Heart left ventricle (tissue), 16 donors: ENCODE measurements around the gene OPCML. TPM values are rescaled to one million over a fixed set of nuclear protein-coding genes. Genes with fewer than 3 reads are reported as not detected.

Source experiments
- ATAC-seq, 4 donors: fragments of 200-7000 bp; cut with Tn5 transposase; one replicate each; pipeline ENCODE4 v1.9.1; 2020 to 2022; ENCODE audit warnings: moderate library complexity in 4 of 4, mild to moderate bottlenecking in 3 of 4, moderate number of reproducible peaks in 1 of 4
- DNase-seq, 5 donors: peaks; one replicate each; pipeline ENCODE4 v3.0.0-alpha.2; 2020
- H3K27ac ChIP-seq, 12 donors: fragments of 200-600 bp; sonication (generic) in 4 of 12; one replicate each; pipeline versions ENCODE4 v1.5.0 to v1.8.0; 2016 to 2022; ENCODE audit warnings: mild to moderate bottlenecking in 2 of 12
- H3K27me3 ChIP-seq, 9 donors: fragments of 200-600 bp; sonication (generic) in 2 of 9; one replicate each; pipeline versions ENCODE4 v1.5.1 to v1.8.0; 2016 to 2022; ENCODE audit warnings: mild to moderate bottlenecking in 3 of 9
- H3K36me3 ChIP-seq, 9 donors: fragments of 200-600 bp; sonication (generic) in 2 of 9; one replicate each; pipeline versions ENCODE4 v1.5.0 to v1.8.0; 2018 to 2022; ENCODE audit warnings: mild to moderate bottlenecking in 2 of 9
- H3K4me1 ChIP-seq, 12 donors: fragments of 200-600 bp; sonication (generic) in 4 of 12; one replicate each; pipeline versions ENCODE4 v1.5.0 to v1.8.0; 2016 to 2022; ENCODE audit warnings: mild to moderate bottlenecking in 3 of 12
- H3K4me3 ChIP-seq, 12 donors: fragments of 200-600 bp; sonication (generic) in 4 of 12; one replicate each; pipeline versions ENCODE4 v1.5.0 to v1.8.0; 2017 to 2022; ENCODE audit warnings: mild to moderate bottlenecking in 9 of 12, moderate library complexity in 4 of 12
- H3K9me3 ChIP-seq, 12 donors: fragments of 200-600 bp; sonication (generic) in 4 of 12; one replicate each; pipeline versions ENCODE4 v1.5.0 to v1.8.0; 2016 to 2022; ENCODE audit warnings: mild to moderate bottlenecking in 1 of 12
- CTCF ChIP-seq, 12 donors: fragments of 200-600 bp; sonication (generic) in 4 of 12; IDR thresholded peaks; one replicate each; pipeline versions ENCODE4 v1.5.0 to v1.8.0; 2018 to 2022; ENCODE audit warnings: antibody characterized with exemption in 12 of 12, mild to moderate bottlenecking in 5 of 12
- POLR2A ChIP-seq, 2 donors: fragments of 450-650 bp; IDR thresholded peaks; one replicate each; pipeline ENCODE4 v1.6.1; 2017; ENCODE audit warnings: antibody characterized with exemption in 2 of 2, mild to moderate bottlenecking in 2 of 2, moderate library complexity in 2 of 2
- WGBS, 4 donors: extraction: QIAGEN DNeasy Blood & Tissue Kit in 2 of 4; methylation state at CpG; one replicate each; pipeline versions ENCODE4 v1.1.5 to v1.1.7; 2013 to 2018; 5-methylcytosine and 5-hydroxymethylcytosine counted together
- intact Hi-C, 10 donors: fragments of 100-400 bp; cut with DNase I; formaldehyde crosslinking; loops; one replicate each; pipeline versions ENCODE4 v1.11.1 to v1.14.2; 2022
- polyA plus RNA-seq, 2 donors: library from polyadenylated mRNA; stranded (reverse); fragments of 200-250 nt; gene quantifications; one replicate each; pipeline ENCODE4 v1.2.3, GENCODE V29; 2013
- total RNA-seq, 9 donors: library from RNA; depleted of rRNA in 2 of 9; stranded (reverse); fragments of >200 nt in 2 of 9; fragmentation: NEBNext Ultra II Directional in 3 of 9; extraction: Animal tissue kit (Norgen Biotek cat#: 25700) in 3 of 9; gene quantifications; one replicate each; pipeline versions ENCODE4 v1.1.0 to v1.2.4, GENCODE V29; 2016 to 2023
- donor health status: ischemic (EF 13 %, LVEDD 7.1; RV severe dilation, severe dysfunction).
- donor health status: healthy with polysubstance abuse.
- donor health status: DM: no; HTN: yes; CAD: no.
- donor health status: DM: no; HTN: no; CAD: no.
- donor health status: ischemic (EF 25% LVEDD 6.9; RV normal size, moderate dysfunction).
- donor health status: ischemic (EF 25% LVEDD 5.7; RV mildly dilated, moderate dysfunction).
- donor health status: healthy.
- donor health status: DM: yes; HTN: yes; CAD: no.
- donor health status: ischemic (EF 35%, LVEDD 5.7; RV mildly dilated, moderate dysfunction).
- donor health status: nonischemic (EF 11% LVEDD 7.7; RV severe dilation, severe dysfunction).
- donor health status: DM: yes; HTN: yes; CAD: no.
- donor health status: PGD.
- donor health status: ischemic (EF 29% LVEDD 5.4; RV normal size, mild dysfunction).
- donor health status: nonischemic (EF 23%, LVEDD 6.1; RV moderate dilation, normal function).

The OPCML gene
- total and polyA plus RNA-seq, 11 donors, result 0.04 to 1.3 (median 0.23) TPM; not detected in 3

- H3K9me3 ChIP-seq, result no peaks in the 10 kb centered on the region
- H3K27ac ChIP-seq, result no peak overlapping the region
- TF ChIP-seq CTCF (IDR thresholded peaks at IDR 0.05) (no peak), POLR2A (IDR thresholded peaks at IDR 0.05) (no peak)
- 79 to 87% (median 83%) methylated on average over 5 of the region's 5 CpGs for WGBS, 4 donors
- no peak for ATAC-seq
- no peaks in the 10 kb centered on the region for H3K36me3 ChIP-seq
- no peaks in the 10 kb centered on the region for H3K27me3 ChIP-seq
- intact Hi-C loops, result no loop called here
- DNase-seq, result no peak
- no peak overlapping the region for H3K4me3 ChIP-seq
- no peaks in the 10 kb centered on the region for H3K4me1 ChIP-seq
Observed at GRCh38 chr11:132670921-132671675, 861.2 kb downstream of the OPCML start.

- DNase-seq, result no peak
- intact Hi-C loops, result no loop called here
- 82 to 93% (median 88%) methylated on average over 5 of the region's 5 CpGs for WGBS, 4 donors
Observed at GRCh38 chr11:132669949-132670348, 862.4 kb downstream of the OPCML start.

GRCh38 chr11:132665205-132665604 is 867.1 kb downstream of the OPCML start:
- Histone ChIP-seq H3K4me1 (no peaks in the 10 kb centered on the region), H3K27ac (no peak overlapping the region), H3K27me3 (no peaks in the 10 kb centered on the region), H3K36me3 (no peaks in the 10 kb centered on the region), H3K9me3 (no peaks in the 10 kb centered on the region), H3K4me3 (no peak overlapping the region)
- ATAC-seq (no peak), DNase-seq (no peak)
- intact Hi-C loops, result no loop called here
- TF ChIP-seq POLR2A (IDR thresholded peaks at IDR 0.05), result no peak
- no peak for TF ChIP-seq CTCF (IDR thresholded peaks at IDR 0.05)
- 90 to 91% (median 90%) methylated on average over 4 of the region's 4 CpGs for WGBS, 4 donors

More at GRCh38 chr11:132669949-132670348, 862.4 kb downstream of the OPCML start:
- no peaks in the 10 kb centered on the region for H3K9me3 ChIP-seq
- H3K27me3 ChIP-seq, result no peaks in the 10 kb centered on the region
- H3K27ac ChIP-seq, result no peak overlapping the region
- H3K4me3 ChIP-seq, result no peak overlapping the region
- TF ChIP-seq CTCF (IDR thresholded peaks at IDR 0.05) (no peak), POLR2A (IDR thresholded peaks at IDR 0.05) (no peak)
- no peak for ATAC-seq
- no peaks in the 10 kb centered on the region for H3K36me3 ChIP-seq
- no peaks in the 10 kb centered on the region for H3K4me1 ChIP-seq

GRCh38 chr11:132658696-132659095 is 873.6 kb downstream of the OPCML start:
- no peak for TF ChIP-seq POLR2A (IDR thresholded peaks at IDR 0.05)
- Histone ChIP-seq H3K9me3 (no peaks in the 10 kb centered on the region), H3K36me3 (no peaks in the 10 kb centered on the region), H3K4me3 (no peak overlapping the region), H3K27me3 (no peaks in the 10 kb centered on the region), H3K27ac (no peak overlapping the region), H3K4me1 (no peaks in the 10 kb centered on the region)
- DNase-seq (no peak), ATAC-seq (no peak)
- intact Hi-C loops, result no loop called here
- 90 to 93% (median 91%) methylated on average over 2 of the region's 2 CpGs for WGBS, 4 donors

- no peak for ATAC-seq
- intact Hi-C loops, result no loop called here
Observed at GRCh38 chr11:132658004-132658403, 874.3 kb downstream of the OPCML start.

More at GRCh38 chr11:132658004-132658403, 874.3 kb downstream of the OPCML start:
- no peaks in the 10 kb centered on the region for H3K9me3 ChIP-seq
- WGBS, 4 donors, result 73 to 91% (median 82%) methylated on average over 4 of the region's 4 CpGs
- no peaks in the 10 kb centered on the region for H3K36me3 ChIP-seq
- no peaks in the 10 kb centered on the region for H3K27me3 ChIP-seq
- no peaks in the 10 kb centered on the region for H3K4me1 ChIP-seq
- H3K27ac ChIP-seq, result no peak overlapping the region
- DNase-seq, result no peak
- TF ChIP-seq CTCF (IDR thresholded peaks at IDR 0.05) (no peak), POLR2A (IDR thresholded peaks at IDR 0.05) (no peak)
- no peak overlapping the region for H3K4me3 ChIP-seq
